Hepatocyte (in vitro differentiated cells): ENCODE results near the gene LLGL2. TPM values are rescaled to one million over a fixed set of nuclear protein-coding genes. Genes with fewer than 3 reads are reported as not detected.

Source experiments
- DNase-seq: peaks from one replicate; pipeline ENCODE4 v3.0.0-alpha.2; 2016; ENCODE audit warnings: low spot score
- H2AFZ ChIP-seq: fragments of 200-600 bp; sonication (generic); 2 replicates; pipeline ENCODE4 v1.6.0; 2016; ENCODE audit warnings: antibody characterized with exemption, mild to moderate bottlenecking
- H3K27ac ChIP-seq: fragments of 200-600 bp; sonication (generic); 2 replicates; pipeline ENCODE4 v1.5.1; 2016; ENCODE audit warnings: mild to moderate bottlenecking
- H3K27me3 ChIP-seq: fragments of 200-600 bp; sonication (generic); 2 replicates; pipeline ENCODE4 v1.6.1; 2016
- H3K36me3 ChIP-seq: fragments of 200-600 bp; sonication (generic); replicated peaks from 2 replicates; pipeline ENCODE4 v1.5.1; 2016; ENCODE audit warnings: low read depth; ENCODE audit not compliant: insufficient read depth
- H3K4me1 ChIP-seq: fragments of 200-600 bp; sonication (generic); 2 replicates; pipeline ENCODE4 v1.5.1; 2016; ENCODE audit warnings: mild to moderate bottlenecking, moderate library complexity; ENCODE audit not compliant: insufficient read depth
- H3K4me2 ChIP-seq: fragments of 200-600 bp; sonication (generic); 2 replicates; pipeline ENCODE4 v1.6.0; 2016
- H3K4me3 ChIP-seq: fragments of 200-600 bp; sonication (generic); 2 replicates; pipeline ENCODE4 v1.5.1; 2016; ENCODE audit warnings: mild to moderate bottlenecking
- H3K79me2 ChIP-seq: fragments of 200-600 bp; sonication (generic); 2 replicates; pipeline ENCODE4 v1.6.0; 2017; ENCODE audit warnings: mild to moderate bottlenecking
- H3K9me2 ChIP-seq: fragments of 200-600 bp; sonication (generic); replicated peaks from 2 replicates; pipeline ENCODE4 v1.6.0; 2017; ENCODE audit warnings: mild to moderate bottlenecking; ENCODE audit not compliant: insufficient read depth
- H3K9me3 ChIP-seq: fragments of 200-600 bp; sonication (generic); 2 replicates; pipeline ENCODE4 v1.5.1; 2016; ENCODE audit warnings: low read depth, mild to moderate bottlenecking
- H4K20me1 ChIP-seq: fragments of 200-600 bp; sonication (generic); 2 replicates; pipeline ENCODE4 v1.6.0; 2016; ENCODE audit warnings: mild to moderate bottlenecking; ENCODE audit not compliant: insufficient read depth, poor library complexity, severe bottlenecking
- EZH2 ChIP-seq: fragments of 200-600 bp; sonication (generic); IDR thresholded peaks from 2 replicates; pipeline ENCODE4 v1.6.1; 2016; ENCODE audit warnings: antibody characterized with exemption, mild to moderate bottlenecking, borderline replicate concordance
- EZH2phosphoT487 ChIP-seq: fragments of 200-600 bp; sonication (generic); IDR thresholded peaks from one replicate; pipeline ENCODE4 v1.6.1; 2018; ENCODE audit warnings: antibody characterized with exemption, mild to moderate bottlenecking, low read depth, moderate library complexity; ENCODE audit not compliant: unreplicated experiment, severe bottlenecking
- WGBS: methylation state at CpG from one replicate; pipeline ENCODE4 v1.1.6; 2016; ENCODE audit warnings: low lambda C conversion rate; ENCODE audit errors: missing lambda C conversion rate; 5-methylcytosine and 5-hydroxymethylcytosine counted together
- polyA plus RNA-seq: library from polyadenylated mRNA; unstranded; fragments of >200 nt; fragmentation: Nextera tagmentation; extraction: Ambion mirVana; gene quantifications from 2 replicates; pipeline ENCODE4 v1.2.1, GENCODE V29; 2016
- total RNA-seq: library from RNA; depleted of rRNA; stranded (reverse); fragments of >200 nt; gene quantifications from 2 replicates; pipeline ENCODE4 v1.2.3, GENCODE V29; 2014
- TF ChIP-seq, protein P1 (sequence below): fragments of 200-600 bp; sonication (generic); IDR thresholded peaks from 2 replicates; pipeline ENCODE4 v1.5.1; 2016; ENCODE audit warnings: antibody characterized with exemption, mild to moderate bottlenecking; ENCODE audit not compliant: poor library complexity

LLGL2 gene
- total and polyA plus RNA-seq, 2 experiments from 2014 or later = 81.8 to 154 TPM

- TF ChIP-seq, protein P1, sequence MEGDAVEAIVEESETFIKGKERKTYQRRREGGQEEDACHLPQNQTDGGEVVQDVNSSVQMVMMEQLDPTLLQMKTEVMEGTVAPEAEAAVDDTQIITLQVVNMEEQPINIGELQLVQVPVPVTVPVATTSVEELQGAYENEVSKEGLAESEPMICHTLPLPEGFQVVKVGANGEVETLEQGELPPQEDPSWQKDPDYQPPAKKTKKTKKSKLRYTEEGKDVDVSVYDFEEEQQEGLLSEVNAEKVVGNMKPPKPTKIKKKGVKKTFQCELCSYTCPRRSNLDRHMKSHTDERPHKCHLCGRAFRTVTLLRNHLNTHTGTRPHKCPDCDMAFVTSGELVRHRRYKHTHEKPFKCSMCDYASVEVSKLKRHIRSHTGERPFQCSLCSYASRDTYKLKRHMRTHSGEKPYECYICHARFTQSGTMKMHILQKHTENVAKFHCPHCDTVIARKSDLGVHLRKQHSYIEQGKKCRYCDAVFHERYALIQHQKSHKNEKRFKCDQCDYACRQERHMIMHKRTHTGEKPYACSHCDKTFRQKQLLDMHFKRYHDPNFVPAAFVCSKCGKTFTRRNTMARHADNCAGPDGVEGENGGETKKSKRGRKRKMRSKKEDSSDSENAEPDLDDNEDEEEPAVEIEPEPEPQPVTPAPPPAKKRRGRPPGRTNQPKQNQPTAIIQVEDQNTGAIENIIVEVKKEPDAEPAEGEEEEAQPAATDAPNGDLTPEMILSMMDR = no peak
- no peak for TF ChIP-seq EZH2
- TF ChIP-seq EZH2phosphoT487 = no peak
- H3K36me3 ChIP-seq = no peaks in the 10 kb centered on the region
- H3K9me2 ChIP-seq = no peaks in the 10 kb centered on the region
- H3K4me1 ChIP-seq = peaks cover 67% of the 10 kb centered on the region
- H3K79me2 ChIP-seq = peaks cover 36% of the 10 kb centered on the region
- H3K27ac ChIP-seq = peak overlapping the region; percentile 100
- H3K9me3 ChIP-seq = no peaks in the 10 kb centered on the region
- no peak overlapping the region for H3K4me3 ChIP-seq
- DNase-seq = no peak
- H3K4me2 ChIP-seq = peak overlapping the region; percentile 67
- H4K20me1 ChIP-seq = no peaks in the 10 kb centered on the region
- no peak overlapping the region for H2AFZ ChIP-seq
- WGBS = 64% methylated on average over 8 of the region's 8 CpGs
- H3K27me3 ChIP-seq = no peaks in the 10 kb centered on the region
Observed at GRCh38 chr17:75553295-75554110, 28.0 kb downstream of the LLGL2 start.

DNA sequence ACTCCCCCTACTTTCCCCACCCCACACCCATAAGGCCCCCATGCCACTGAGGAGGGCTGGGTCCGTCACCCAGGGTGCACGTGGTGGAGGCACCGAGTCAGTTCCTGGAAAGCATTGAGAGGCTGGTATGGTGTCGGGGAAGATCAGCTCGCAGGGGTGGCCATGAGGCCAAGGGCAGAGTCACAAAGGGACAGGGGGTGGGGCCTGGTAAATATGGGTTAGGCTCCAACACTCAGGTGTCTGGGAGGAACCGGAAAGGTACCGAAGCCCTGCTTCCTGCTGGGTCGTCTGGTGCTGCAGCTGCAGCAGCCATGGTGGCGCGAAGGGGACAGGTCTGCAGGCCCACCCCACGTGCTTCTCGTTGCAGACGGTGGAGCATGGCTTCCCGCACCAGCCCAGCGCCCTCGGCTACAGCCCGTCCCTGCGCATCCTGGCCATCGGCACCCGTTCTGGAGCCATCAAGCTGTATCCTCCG is 30.2 kb downstream of the LLGL2 start:
- H2AFZ ChIP-seq = no peak overlapping the region
- H3K79me2 ChIP-seq = peaks cover 35% of the 10 kb centered on the region
- 92% methylated on average over 21 of the region's 21 CpGs for WGBS
- no peaks in the 10 kb centered on the region for H4K20me1 ChIP-seq
- no peak overlapping the region for H3K4me2 ChIP-seq
- H3K4me1 ChIP-seq = peaks cover 49% of the 10 kb centered on the region
- no peaks in the 10 kb centered on the region for H3K36me3 ChIP-seq
- DNase-seq = no peak
- no peak overlapping the region for H3K4me3 ChIP-seq
- no peaks in the 10 kb centered on the region for H3K9me2 ChIP-seq
- no peak overlapping the region for H3K27ac ChIP-seq
- no peak for TF ChIP-seq EZH2
- TF ChIP-seq, protein P1 = no peak
- TF ChIP-seq EZH2phosphoT487 = no peak
- no peaks in the 10 kb centered on the region for H3K9me3 ChIP-seq
- no peaks in the 10 kb centered on the region for H3K27me3 ChIP-seq

- TF ChIP-seq, protein P1 = no peak
- TF ChIP-seq EZH2phosphoT487 (no peak), EZH2 (no peak)
- H4K20me1 ChIP-seq = no peaks in the 10 kb centered on the region
- H3K4me2 ChIP-seq = peak overlapping the region; percentile 52
- H3K9me3 ChIP-seq = no peaks in the 10 kb centered on the region
- H3K79me2 ChIP-seq = peaks cover 21% of the 10 kb centered on the region
- peak overlapping the region; percentile 80 for H3K27ac ChIP-seq
- H3K4me3 ChIP-seq = no peak overlapping the region
- H3K36me3 ChIP-seq = no peaks in the 10 kb centered on the region
- no peaks in the 10 kb centered on the region for H3K9me2 ChIP-seq
- H3K4me1 ChIP-seq = peaks cover 34% of the 10 kb centered on the region
- DNase-seq = peak; percentile 87
- H2AFZ ChIP-seq = no peak overlapping the region
- no peaks in the 10 kb centered on the region for H3K27me3 ChIP-seq
- WGBS = 37% methylated on average over 15 of the region's 15 CpGs
Observed at GRCh38 chr17:75557075-75557851, 31.8 kb downstream of the LLGL2 start.
